Keratinocyte (primary cell): ENCODE results near the gene KBTBD2.
"Not testable (repeated sequence)": the region's sequence is repeated elsewhere in the genome, so short reads cannot be mapped to it uniquely, and the experiment has no call there.

Source experiments
- EZH2 ChIP-seq: IDR thresholded peaks from one replicate; pipeline ENCODE4 v1.6.1; 2012; ENCODE audit warnings: inconsistent platforms, mild to moderate bottlenecking, low read length, moderate library complexity
- TF ChIP-seq, protein P1 (sequence below), 3 experiments: IDR thresholded peaks in 1 of 3; conservative IDR thresholded peaks in 1 of 3; optimal IDR thresholded peaks in 1 of 3; 2 replicates in 2 of 3; 3 replicates in 1 of 3; pipeline versions ENCODE3 to v1.5.1; 2011; ENCODE audit warnings: low read length in 3 of 3, mild to moderate bottlenecking in 3 of 3, moderate library complexity in 2 of 3, control low read depth in 1 of 3, inconsistent platforms in 1 of 3; ENCODE audit not compliant: insufficient read depth in 2 of 3; ENCODE audit errors: extremely low read depth in 1 of 3

DNA sequence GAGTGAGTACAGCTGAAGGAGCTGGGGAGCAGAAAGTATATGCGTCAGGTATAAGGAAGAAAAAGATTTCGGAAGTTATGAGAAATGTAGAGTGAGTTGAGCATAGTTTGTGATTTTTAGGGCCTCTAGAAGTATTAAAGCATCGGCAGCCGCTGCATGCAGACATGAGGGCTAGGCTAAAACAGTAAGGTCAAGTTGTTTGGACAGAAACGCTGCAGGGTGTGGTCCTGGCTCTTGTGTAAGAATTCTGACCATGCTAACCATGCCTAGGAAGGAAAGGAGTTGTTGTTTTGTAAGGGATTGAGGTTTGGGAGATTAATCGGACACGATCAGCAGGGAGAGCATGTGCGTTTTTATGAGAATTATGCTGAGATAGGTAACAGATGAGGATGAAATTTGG lies 51.7 kb downstream of the KBTBD2 start:
- TF ChIP-seq, protein P1, sequence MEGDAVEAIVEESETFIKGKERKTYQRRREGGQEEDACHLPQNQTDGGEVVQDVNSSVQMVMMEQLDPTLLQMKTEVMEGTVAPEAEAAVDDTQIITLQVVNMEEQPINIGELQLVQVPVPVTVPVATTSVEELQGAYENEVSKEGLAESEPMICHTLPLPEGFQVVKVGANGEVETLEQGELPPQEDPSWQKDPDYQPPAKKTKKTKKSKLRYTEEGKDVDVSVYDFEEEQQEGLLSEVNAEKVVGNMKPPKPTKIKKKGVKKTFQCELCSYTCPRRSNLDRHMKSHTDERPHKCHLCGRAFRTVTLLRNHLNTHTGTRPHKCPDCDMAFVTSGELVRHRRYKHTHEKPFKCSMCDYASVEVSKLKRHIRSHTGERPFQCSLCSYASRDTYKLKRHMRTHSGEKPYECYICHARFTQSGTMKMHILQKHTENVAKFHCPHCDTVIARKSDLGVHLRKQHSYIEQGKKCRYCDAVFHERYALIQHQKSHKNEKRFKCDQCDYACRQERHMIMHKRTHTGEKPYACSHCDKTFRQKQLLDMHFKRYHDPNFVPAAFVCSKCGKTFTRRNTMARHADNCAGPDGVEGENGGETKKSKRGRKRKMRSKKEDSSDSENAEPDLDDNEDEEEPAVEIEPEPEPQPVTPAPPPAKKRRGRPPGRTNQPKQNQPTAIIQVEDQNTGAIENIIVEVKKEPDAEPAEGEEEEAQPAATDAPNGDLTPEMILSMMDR (optimal IDR thresholded peaks at IDR 0.05 in 1 of 3, IDR thresholded peaks at IDR 0.05 in 1 of 3, conservative IDR thresholded peaks at IDR 0.05 in 1 of 3; ENCODE audit: extremely low read depth in 1 of 3, insufficient read depth in 2 of 3, low read length in 3 of 3) = not testable (repeated sequence)
- not testable (repeated sequence) for TF ChIP-seq EZH2
